ENCODE measurements around the gene MYO3B.

DNA sequence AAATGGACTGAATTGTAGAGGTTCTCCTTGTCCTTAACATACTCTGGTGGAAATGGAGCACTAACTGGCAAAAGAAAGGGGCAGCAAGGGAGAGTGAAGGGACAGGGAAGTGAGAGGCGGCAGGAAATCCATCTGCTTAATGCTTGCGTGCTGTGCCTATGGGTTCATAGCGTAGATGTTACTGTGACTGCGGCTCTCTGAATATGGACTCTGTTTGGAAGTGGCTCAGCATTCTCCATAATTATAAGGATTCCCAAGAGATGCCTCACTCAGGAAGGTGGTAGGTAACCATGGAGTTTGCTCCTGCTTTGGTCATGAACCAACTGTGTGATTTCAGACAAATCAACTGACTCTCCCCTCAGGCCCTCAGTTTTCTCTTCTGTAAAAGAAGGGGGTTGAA lies 50.0 kb downstream of the MYO3B start:
- TF ChIP-seq POLR2AphosphoS5 (IDR thresholded peaks at IDR 0.05) = no peak
- TF ChIP-seq, protein P1, sequence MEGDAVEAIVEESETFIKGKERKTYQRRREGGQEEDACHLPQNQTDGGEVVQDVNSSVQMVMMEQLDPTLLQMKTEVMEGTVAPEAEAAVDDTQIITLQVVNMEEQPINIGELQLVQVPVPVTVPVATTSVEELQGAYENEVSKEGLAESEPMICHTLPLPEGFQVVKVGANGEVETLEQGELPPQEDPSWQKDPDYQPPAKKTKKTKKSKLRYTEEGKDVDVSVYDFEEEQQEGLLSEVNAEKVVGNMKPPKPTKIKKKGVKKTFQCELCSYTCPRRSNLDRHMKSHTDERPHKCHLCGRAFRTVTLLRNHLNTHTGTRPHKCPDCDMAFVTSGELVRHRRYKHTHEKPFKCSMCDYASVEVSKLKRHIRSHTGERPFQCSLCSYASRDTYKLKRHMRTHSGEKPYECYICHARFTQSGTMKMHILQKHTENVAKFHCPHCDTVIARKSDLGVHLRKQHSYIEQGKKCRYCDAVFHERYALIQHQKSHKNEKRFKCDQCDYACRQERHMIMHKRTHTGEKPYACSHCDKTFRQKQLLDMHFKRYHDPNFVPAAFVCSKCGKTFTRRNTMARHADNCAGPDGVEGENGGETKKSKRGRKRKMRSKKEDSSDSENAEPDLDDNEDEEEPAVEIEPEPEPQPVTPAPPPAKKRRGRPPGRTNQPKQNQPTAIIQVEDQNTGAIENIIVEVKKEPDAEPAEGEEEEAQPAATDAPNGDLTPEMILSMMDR (IDR thresholded peaks at IDR 0.05) = no peak

Data from esophagus muscularis mucosa (tissue), 3 donors.